Measurements from ENCODE around the gene COL4A2. TPM values are rescaled to one million over a fixed set of nuclear protein-coding genes. Genes with fewer than 3 reads are reported as not detected.

COL4A2 gene
- total and polyA plus RNA-seq, 4 donors: 8.0 to 45.2 (median 40.3) TPM

DNA sequence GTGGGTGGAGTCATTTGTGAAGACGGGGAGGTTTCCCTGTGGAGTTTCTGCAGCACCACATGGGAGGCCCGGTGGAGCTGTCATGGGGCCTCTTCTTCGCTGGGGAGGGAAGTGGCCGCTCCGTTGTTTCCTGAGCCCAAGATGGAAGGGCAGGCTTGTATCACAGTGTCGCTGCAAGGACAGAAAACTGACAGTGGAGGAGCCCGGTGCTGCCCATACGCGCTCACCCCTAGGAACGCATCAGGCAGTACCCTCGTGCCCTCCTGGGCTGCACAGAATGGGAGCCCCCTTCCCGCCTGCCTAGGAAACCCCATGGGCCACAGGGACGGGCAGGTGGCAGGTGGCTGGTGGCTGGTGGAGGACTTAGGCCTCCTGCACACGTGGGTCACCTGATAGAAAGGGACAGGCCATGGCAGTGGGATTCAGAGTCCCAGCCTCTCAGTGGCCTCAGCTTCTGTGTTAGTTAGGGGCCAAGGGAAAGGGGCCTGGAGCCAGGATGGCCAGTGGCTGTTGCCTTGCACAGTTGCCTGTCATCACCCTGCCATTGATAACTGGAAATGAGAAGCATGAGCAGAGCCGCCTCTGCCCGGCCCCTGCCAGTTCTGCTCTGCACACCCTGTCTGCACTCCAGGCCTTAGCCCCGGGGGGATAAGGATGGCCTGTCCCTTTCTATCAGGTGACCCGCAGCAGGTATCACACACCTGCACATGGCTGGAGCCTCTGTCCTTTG lies 7.6 kb downstream of the COL4A2 start:
- TF ChIP-seq, protein P1, sequence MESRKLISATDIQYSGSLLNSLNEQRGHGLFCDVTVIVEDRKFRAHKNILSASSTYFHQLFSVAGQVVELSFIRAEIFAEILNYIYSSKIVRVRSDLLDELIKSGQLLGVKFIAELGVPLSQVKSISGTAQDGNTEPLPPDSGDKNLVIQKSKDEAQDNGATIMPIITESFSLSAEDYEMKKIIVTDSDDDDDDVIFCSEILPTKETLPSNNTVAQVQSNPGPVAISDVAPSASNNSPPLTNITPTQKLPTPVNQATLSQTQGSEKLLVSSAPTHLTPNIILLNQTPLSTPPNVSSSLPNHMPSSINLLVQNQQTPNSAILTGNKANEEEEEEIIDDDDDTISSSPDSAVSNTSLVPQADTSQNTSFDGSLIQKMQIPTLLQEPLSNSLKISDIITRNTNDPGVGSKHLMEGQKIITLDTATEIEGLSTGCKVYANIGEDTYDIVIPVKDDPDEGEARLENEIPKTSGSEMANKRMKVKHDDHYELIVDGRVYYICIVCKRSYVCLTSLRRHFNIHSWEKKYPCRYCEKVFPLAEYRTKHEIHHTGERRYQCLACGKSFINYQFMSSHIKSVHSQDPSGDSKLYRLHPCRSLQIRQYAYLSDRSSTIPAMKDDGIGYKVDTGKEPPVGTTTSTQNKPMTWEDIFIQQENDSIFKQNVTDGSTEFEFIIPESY (IDR thresholded peaks at IDR 0.05): no peak
- no peak for TF ChIP-seq HNF4A (conservative IDR thresholded peaks at IDR 0.05)
- no peak for TF ChIP-seq TAF1 (conservative IDR thresholded peaks at IDR 0.05)
- TF ChIP-seq YY1 (IDR thresholded peaks at IDR 0.05): no peak
- Histone ChIP-seq H3K4me3 (ENCODE audit: low read depth in 1 of 3, low read length in 3 of 3) (no peak overlapping the region), H3K27ac (ENCODE audit: low read depth in 1 of 2, low read length in 2 of 2) (no peak overlapping the region), H3K9me3 (ENCODE audit: control insufficient read depth in 4 of 4, low read length in 3 of 4) (no peaks in the 10 kb centered on the region), H3K4me1 (ENCODE audit: control insufficient read depth in 4 of 4, insufficient read depth in 4 of 4, low read length in 3 of 4) (peaks cover 0 to 3% (median 0%) of the 10 kb centered on the region in 4 donors), H3K36me3 (ENCODE audit: control insufficient read depth in 4 of 4, insufficient read depth in 3 of 4, low read depth in 1 of 4, low read length in 3 of 4) (no peaks in the 10 kb centered on the region), H3K27me3 (ENCODE audit: control insufficient read depth in 4 of 4, insufficient read depth in 4 of 4, low read length in 3 of 4) (peaks cover 0 to 5% (median 4%) of the 10 kb centered on the region in 4 donors), H3K9ac (ENCODE audit: low read depth in 1 of 2, low read length in 2 of 2) (no peak overlapping the region)
- no peak for DNase-seq (ENCODE audit: low spot score)
- 84% methylated on average over 18 of the region's 18 CpGs for WGBS

GRCh38 chr13:110316196-110316595 lies 9.1 kb downstream of the COL4A2 start:
- DNase-seq (ENCODE audit: low spot score): no peak
- H3K4me1 ChIP-seq (ENCODE audit: control insufficient read depth in 4 of 4, insufficient read depth in 4 of 4, low read length in 3 of 4): peaks cover 0 to 3% (median 0%) of the 10 kb centered on the region in 4 donors
- WGBS: 79% methylated on average over 10 of the region's 10 CpGs
- no peak overlapping the region for H3K27ac ChIP-seq (ENCODE audit: low read depth in 1 of 2, low read length in 2 of 2)
- no peak overlapping the region for H3K9ac ChIP-seq (ENCODE audit: low read depth in 1 of 2, low read length in 2 of 2)
- no peaks in the 10 kb centered on the region for H3K27me3 ChIP-seq (ENCODE audit: control insufficient read depth in 4 of 4, insufficient read depth in 4 of 4, low read length in 3 of 4)
- no peaks in the 10 kb centered on the region for H3K9me3 ChIP-seq (ENCODE audit: control insufficient read depth in 4 of 4, low read length in 3 of 4)
- H3K4me3 ChIP-seq (ENCODE audit: low read depth in 1 of 3, low read length in 3 of 3): no peak overlapping the region
- H3K36me3 ChIP-seq (ENCODE audit: control insufficient read depth in 4 of 4, insufficient read depth in 3 of 4, low read depth in 1 of 4, low read length in 3 of 4): no peaks in the 10 kb centered on the region
- TF ChIP-seq, protein P1 (IDR thresholded peaks at IDR 0.05): no peak
- no peak for TF ChIP-seq EGR1 (IDR thresholded peaks at IDR 0.05; ENCODE audit: low read depth in 2 of 2)
- TF ChIP-seq REST (IDR thresholded peaks at IDR 0.05): no peak
- no peak for TF ChIP-seq TAF1 (conservative IDR thresholded peaks at IDR 0.05)
- no peak for TF ChIP-seq GABPA (IDR thresholded peaks at IDR 0.05 in 1 of 2, conservative IDR thresholded peaks at IDR 0.05 in 1 of 2)
- no peak for TF ChIP-seq FOXA2 (IDR thresholded peaks at IDR 0.05)
- TF ChIP-seq JUND (IDR thresholded peaks at IDR 0.05): no peak
- TF ChIP-seq SP1 (IDR thresholded peaks at IDR 0.05): no peak
- TF ChIP-seq YY1 (IDR thresholded peaks at IDR 0.05): no peak
- no peak for TF ChIP-seq RXRA (IDR thresholded peaks at IDR 0.05)
- TF ChIP-seq HNF4G (IDR thresholded peaks at IDR 0.05): no peak

Data from liver (tissue), 9 donors.